ENCODE results near the gene SMARCC1.

SMARCC1 gene

DNA sequence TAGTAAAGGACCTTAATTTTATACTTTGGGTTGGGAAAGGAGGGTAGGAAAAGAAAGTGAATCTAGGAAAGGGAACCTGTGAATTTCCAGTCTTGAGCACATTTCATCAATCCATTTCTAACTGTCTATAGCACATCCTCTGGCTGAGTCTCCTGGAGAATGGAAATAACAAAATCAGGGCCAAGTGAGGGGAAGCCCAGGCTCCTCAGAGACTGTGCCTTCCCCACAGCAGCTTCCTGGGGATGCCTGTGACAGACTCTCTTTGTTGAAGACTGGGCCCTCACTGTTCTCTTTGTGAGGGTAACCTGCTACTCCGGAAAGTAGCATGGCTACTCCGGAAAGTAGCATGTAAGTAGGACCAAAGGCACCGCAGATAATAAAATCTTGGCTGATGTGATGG, 180.4 kb downstream of the SMARCC1 start:
- peaks cover 8% of the 10 kb centered on the region for H3K36me3 ChIP-seq (ENCODE audit: control insufficient read depth, insufficient read depth, low read length)
- no peaks in the 10 kb centered on the region for H3K27me3 ChIP-seq (ENCODE audit: control insufficient read depth, insufficient read depth, low read length)
- no peak overlapping the region for H3K9ac ChIP-seq (ENCODE audit: low read depth, low read length)
- H3K4me1 ChIP-seq (ENCODE audit: control insufficient read depth, insufficient read depth, low read length), result no peaks in the 10 kb centered on the region
- H3K9me3 ChIP-seq (ENCODE audit: control insufficient read depth, insufficient read depth, low read length), result no peaks in the 10 kb centered on the region
- no peak overlapping the region for H3K4me3 ChIP-seq (ENCODE audit: low read depth, low read length)

- Histone ChIP-seq H3K36me3 (ENCODE audit: control insufficient read depth, insufficient read depth, low read length) (peaks cover 10% of the 10 kb centered on the region), H3K4me3 (ENCODE audit: low read depth, low read length) (no peak overlapping the region), H3K9ac (ENCODE audit: low read depth, low read length) (no peak overlapping the region), H3K4me1 (ENCODE audit: control insufficient read depth, insufficient read depth, low read length) (peaks cover 3% of the 10 kb centered on the region), H3K27me3 (ENCODE audit: control insufficient read depth, insufficient read depth, low read length) (no peaks in the 10 kb centered on the region), H3K9me3 (ENCODE audit: control insufficient read depth, insufficient read depth, low read length) (no peaks in the 10 kb centered on the region)
Measured at GRCh38 chr3:47594792-47595191, 186.9 kb downstream of the SMARCC1 start.

DNA sequence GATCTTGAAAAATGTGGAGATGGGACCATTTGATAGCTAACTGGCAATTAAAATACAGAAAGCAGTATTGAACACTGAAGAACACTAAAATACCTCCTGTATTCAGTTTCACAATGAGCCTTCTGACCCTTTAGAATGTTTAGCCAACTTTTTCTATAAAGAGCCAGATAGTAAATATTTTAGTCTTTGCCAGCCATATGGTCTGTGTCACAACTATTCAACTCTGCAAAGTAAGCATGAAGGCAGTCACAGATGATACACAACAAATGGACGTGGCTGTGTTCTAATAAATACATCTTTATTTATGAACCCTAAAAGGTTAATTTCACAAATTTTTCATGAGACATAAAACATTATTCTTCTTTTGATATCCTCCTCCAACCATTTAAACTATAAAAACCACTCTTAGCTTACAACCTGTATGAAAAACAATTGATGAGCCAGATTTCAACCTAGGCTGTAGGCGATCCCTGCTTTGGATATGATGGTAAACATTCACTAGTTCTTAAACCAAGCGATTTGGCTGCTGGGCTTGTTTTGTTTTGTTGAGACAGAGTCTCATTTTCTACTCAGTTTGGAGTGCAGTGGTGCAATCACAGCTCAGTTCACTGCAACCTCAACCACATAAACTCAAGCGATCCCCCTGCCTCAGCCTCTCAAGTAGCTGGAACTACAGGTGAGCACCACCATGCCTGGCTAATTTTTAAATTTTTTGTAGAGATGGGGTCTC, 189.5 kb downstream of the SMARCC1 start:
- Histone ChIP-seq H3K4me3 (ENCODE audit: low read depth, low read length) (no peak overlapping the region), H3K9me3 (ENCODE audit: control insufficient read depth, insufficient read depth, low read length) (no peaks in the 10 kb centered on the region), H3K36me3 (ENCODE audit: control insufficient read depth, insufficient read depth, low read length) (peaks cover 29% of the 10 kb centered on the region), H3K27me3 (ENCODE audit: control insufficient read depth, insufficient read depth, low read length) (no peaks in the 10 kb centered on the region), H3K9ac (ENCODE audit: low read depth, low read length) (no peak overlapping the region), H3K4me1 (ENCODE audit: control insufficient read depth, insufficient read depth, low read length) (peaks cover 3% of the 10 kb centered on the region)

DNA sequence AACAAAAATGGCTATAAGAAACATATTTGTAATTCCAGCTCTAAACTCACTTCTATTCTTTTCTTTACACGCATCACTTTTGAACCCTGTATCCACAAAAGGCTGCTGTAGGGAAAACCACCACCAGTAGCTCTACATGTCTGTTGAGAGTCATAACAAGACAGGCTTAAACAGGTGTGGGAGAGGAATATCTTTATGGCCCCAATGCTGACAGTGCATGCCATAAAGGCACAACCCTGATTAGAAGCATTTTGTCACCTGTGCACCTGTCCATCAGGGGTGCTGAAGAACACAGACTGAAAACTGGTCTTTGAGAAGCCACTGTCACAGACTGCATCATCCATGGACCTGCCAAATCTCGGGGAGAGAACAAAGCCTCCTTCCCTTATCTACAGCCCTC, 191.5 kb downstream of the SMARCC1 start:
- Histone ChIP-seq H3K27me3 (ENCODE audit: control insufficient read depth, insufficient read depth, low read length) (no peaks in the 10 kb centered on the region), H3K9me3 (ENCODE audit: control insufficient read depth, insufficient read depth, low read length) (no peaks in the 10 kb centered on the region), H3K9ac (ENCODE audit: low read depth, low read length) (no peak overlapping the region), H3K36me3 (ENCODE audit: control insufficient read depth, insufficient read depth, low read length) (peaks cover 38% of the 10 kb centered on the region), H3K4me3 (ENCODE audit: low read depth, low read length) (no peak overlapping the region), H3K4me1 (ENCODE audit: control insufficient read depth, insufficient read depth, low read length) (peaks cover 3% of the 10 kb centered on the region)

DNA sequence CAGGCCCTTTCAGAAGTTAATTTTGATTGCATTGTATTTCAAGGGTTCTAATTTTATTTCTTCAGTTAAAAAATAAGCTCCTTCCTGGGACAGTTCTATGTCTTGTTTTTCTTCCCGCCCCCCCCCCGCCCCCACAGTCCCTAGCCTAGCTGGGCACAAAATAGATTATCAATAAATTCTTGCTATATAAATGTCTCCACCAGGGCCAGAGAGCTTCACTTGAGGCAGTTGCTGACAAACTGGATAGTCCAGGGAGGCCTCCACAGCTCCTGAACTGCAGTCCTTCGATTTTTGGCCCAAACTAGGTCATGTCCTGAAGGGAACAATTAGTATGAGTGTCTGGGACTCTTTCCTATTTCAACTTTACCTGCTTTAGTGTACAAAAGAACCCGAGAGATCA, 193.1 kb downstream of the SMARCC1 start:
- Histone ChIP-seq H3K4me3 (ENCODE audit: low read depth, low read length) (no peak overlapping the region), H3K36me3 (ENCODE audit: control insufficient read depth, insufficient read depth, low read length) (peaks cover 38% of the 10 kb centered on the region), H3K4me1 (ENCODE audit: control insufficient read depth, insufficient read depth, low read length) (peaks cover 3% of the 10 kb centered on the region), H3K9me3 (ENCODE audit: control insufficient read depth, insufficient read depth, low read length) (no peaks in the 10 kb centered on the region), H3K9ac (ENCODE audit: low read depth, low read length) (no peak overlapping the region), H3K27me3 (ENCODE audit: control insufficient read depth, insufficient read depth, low read length) (no peaks in the 10 kb centered on the region)

GRCh38 chr3:47588053-47588452, 193.6 kb downstream of the SMARCC1 start:
- Histone ChIP-seq H3K27me3 (ENCODE audit: control insufficient read depth, insufficient read depth, low read length) (no peaks in the 10 kb centered on the region), H3K36me3 (ENCODE audit: control insufficient read depth, insufficient read depth, low read length) (peaks cover 38% of the 10 kb centered on the region), H3K9me3 (ENCODE audit: control insufficient read depth, insufficient read depth, low read length) (no peaks in the 10 kb centered on the region), H3K9ac (ENCODE audit: low read depth, low read length) (no peak overlapping the region), H3K4me3 (ENCODE audit: low read depth, low read length) (no peak overlapping the region), H3K4me1 (ENCODE audit: control insufficient read depth, insufficient read depth, low read length) (peaks cover 3% of the 10 kb centered on the region)

- H3K4me3 ChIP-seq (ENCODE audit: low read depth, low read length), result no peak overlapping the region
- no peaks in the 10 kb centered on the region for H3K9me3 ChIP-seq (ENCODE audit: control insufficient read depth, insufficient read depth, low read length)
- H3K4me1 ChIP-seq (ENCODE audit: control insufficient read depth, insufficient read depth, low read length), result peaks cover 3% of the 10 kb centered on the region
- H3K9ac ChIP-seq (ENCODE audit: low read depth, low read length), result no peak overlapping the region
- peaks cover under 1% of the 10 kb centered on the region for H3K27me3 ChIP-seq (ENCODE audit: control insufficient read depth, insufficient read depth, low read length)
- H3K36me3 ChIP-seq (ENCODE audit: control insufficient read depth, insufficient read depth, low read length), result peaks cover 38% of the 10 kb centered on the region
Measured at GRCh38 chr3:47586746-47587145, 194.9 kb downstream of the SMARCC1 start.

DNA sequence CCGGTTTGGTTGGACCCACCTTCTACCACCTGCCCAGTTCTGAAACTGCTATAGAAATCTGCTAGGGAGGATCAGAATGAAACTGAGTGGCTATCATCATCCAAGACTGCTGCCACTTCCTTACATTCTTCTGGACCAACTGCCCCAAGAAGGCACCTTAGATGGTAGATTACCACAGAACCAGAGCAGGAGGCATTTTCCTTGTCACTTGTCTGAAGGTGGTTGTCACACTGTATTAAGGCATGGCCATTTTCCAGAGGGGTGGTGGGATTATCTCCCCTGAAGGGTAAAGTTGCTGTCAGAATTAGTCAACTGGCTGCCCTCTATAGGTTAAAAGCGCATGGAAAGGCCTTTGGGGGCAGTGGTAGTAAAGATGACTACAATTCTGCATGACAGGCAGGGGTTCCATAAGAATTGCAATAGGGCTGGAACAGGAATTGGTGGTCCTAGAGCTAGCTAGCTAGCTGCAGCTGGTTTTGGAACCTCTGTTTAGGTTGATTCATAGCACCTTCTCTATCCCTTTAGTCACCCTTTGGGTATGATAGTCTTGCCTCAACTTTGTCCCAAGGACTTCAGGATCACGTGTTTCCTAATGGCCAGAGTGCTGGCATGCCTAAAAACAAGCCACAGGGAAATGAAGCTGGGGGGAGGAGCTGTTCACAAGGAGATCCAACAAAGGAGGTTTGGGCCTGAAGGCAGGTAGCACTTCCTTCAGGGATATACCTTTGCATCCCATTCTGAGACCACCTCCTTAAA, 198.2 kb downstream of the SMARCC1 start:
- no peak overlapping the region for H3K9ac ChIP-seq (ENCODE audit: low read depth, low read length)
- H3K4me1 ChIP-seq (ENCODE audit: control insufficient read depth, insufficient read depth, low read length), result peaks cover 5% of the 10 kb centered on the region
- H3K4me3 ChIP-seq (ENCODE audit: low read depth, low read length), result no peak overlapping the region
- H3K9me3 ChIP-seq (ENCODE audit: control insufficient read depth, insufficient read depth, low read length), result no peaks in the 10 kb centered on the region
- H3K36me3 ChIP-seq (ENCODE audit: control insufficient read depth, insufficient read depth, low read length), result peaks cover 21% of the 10 kb centered on the region
- H3K27me3 ChIP-seq (ENCODE audit: control insufficient read depth, insufficient read depth, low read length), result peaks cover 27% of the 10 kb centered on the region

DNA sequence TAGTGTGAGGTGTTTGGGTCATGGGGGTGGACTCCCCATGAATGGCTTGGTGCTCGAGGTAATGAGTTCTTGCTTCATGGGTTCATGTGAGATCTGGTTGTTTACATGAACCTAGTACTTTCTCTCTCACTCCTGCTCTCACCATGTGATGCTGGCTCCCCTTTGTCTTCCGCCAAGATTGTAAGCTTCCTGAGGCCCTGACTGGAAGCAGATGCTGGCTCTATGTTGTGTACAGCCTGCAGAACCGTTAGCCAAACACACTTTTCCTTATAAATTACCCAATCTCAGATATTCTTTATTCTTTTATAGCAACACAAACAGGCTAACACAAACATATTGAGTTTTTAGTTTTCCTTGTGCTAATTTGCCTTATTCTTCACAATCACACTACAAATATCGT, 199.9 kb downstream of the SMARCC1 start:
- Histone ChIP-seq H3K27me3 (ENCODE audit: control insufficient read depth, insufficient read depth, low read length) (peaks cover 36% of the 10 kb centered on the region), H3K36me3 (ENCODE audit: control insufficient read depth, insufficient read depth, low read length) (peaks cover 7% of the 10 kb centered on the region), H3K4me3 (ENCODE audit: low read depth, low read length) (no peak overlapping the region), H3K9ac (ENCODE audit: low read depth, low read length) (no peak overlapping the region), H3K9me3 (ENCODE audit: control insufficient read depth, insufficient read depth, low read length) (no peaks in the 10 kb centered on the region), H3K4me1 (ENCODE audit: control insufficient read depth, insufficient read depth, low read length) (peaks cover 5% of the 10 kb centered on the region)

DNA sequence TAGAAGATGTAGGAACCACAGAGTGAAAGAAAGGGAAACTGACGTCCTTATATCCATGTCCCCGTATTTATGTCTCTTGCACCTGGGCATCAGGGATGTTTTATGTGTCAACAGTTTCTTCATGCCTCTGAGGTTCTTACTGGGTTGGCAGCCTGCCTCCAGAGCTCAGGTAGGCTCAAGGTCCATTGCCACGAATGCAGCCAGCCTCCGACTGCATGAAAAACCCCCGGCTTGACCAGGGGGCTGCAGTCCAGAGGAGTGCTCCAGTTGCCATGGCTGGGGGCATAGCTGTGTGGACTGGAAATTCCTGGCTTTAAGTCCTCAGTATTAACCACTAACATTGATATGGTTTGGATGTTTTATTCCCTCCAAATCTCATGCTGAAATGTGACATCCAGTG, 200.3 kb downstream of the SMARCC1 start:
- no peaks in the 10 kb centered on the region for H3K9me3 ChIP-seq (ENCODE audit: control insufficient read depth, insufficient read depth, low read length)
- H3K4me3 ChIP-seq (ENCODE audit: low read depth, low read length), result no peak overlapping the region
- peaks cover 4% of the 10 kb centered on the region for H3K36me3 ChIP-seq (ENCODE audit: control insufficient read depth, insufficient read depth, low read length)
- peaks cover 39% of the 10 kb centered on the region for H3K27me3 ChIP-seq (ENCODE audit: control insufficient read depth, insufficient read depth, low read length)
- H3K4me1 ChIP-seq (ENCODE audit: control insufficient read depth, insufficient read depth, low read length), result peaks cover 5% of the 10 kb centered on the region
- H3K9ac ChIP-seq (ENCODE audit: low read depth, low read length), result no peak overlapping the region

DNA sequence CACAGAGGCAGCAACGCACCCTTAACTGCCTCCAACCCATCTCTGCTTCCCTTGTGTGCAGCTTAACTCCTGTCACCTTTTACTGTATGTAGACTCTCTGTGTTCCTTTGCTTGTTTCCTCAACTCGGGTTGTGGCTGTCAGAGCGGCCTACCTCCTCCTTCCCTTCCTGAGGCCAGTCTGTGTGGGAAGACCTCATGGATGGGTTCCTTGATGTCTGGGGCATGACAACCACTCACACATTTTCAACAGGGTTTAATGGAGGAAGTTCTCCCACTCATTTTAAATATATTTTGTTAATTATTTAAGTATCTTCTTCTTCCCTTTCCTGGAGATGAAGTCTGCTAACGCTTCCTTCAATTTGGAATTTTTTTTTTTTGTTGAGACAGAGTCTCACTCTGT, 201.2 kb downstream of the SMARCC1 start:
- H3K4me3 ChIP-seq (ENCODE audit: low read depth, low read length), result no peak overlapping the region
- H3K4me1 ChIP-seq (ENCODE audit: control insufficient read depth, insufficient read depth, low read length), result peaks cover 5% of the 10 kb centered on the region
- H3K27me3 ChIP-seq (ENCODE audit: control insufficient read depth, insufficient read depth, low read length), result peaks cover 39% of the 10 kb centered on the region
- no peak overlapping the region for H3K9ac ChIP-seq (ENCODE audit: low read depth, low read length)
- H3K9me3 ChIP-seq (ENCODE audit: control insufficient read depth, insufficient read depth, low read length), result no peaks in the 10 kb centered on the region
- H3K36me3 ChIP-seq (ENCODE audit: control insufficient read depth, insufficient read depth, low read length), result peaks cover 2% of the 10 kb centered on the region

DNA sequence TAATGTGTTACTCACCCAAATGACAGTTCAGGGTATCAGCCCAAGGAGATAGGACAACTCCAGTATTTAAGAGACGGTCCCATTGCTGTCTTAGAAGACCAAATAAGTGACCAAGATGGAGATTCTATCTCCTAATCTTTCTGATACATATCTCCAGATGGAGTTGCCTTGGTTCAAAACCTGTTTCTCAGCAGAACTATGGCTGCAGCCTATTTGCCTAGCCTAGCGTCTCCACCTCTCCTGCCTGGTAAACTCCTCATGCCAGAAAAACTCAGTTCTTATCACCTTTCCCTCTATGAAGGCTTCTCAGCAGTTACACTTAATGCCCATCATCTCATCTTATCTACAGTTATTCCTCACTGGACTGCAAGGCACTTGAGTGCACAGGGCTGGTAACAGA, 201.8 kb downstream of the SMARCC1 start:
- Histone ChIP-seq H3K9me3 (ENCODE audit: control insufficient read depth, insufficient read depth, low read length) (no peaks in the 10 kb centered on the region), H3K9ac (ENCODE audit: low read depth, low read length) (no peak overlapping the region), H3K27me3 (ENCODE audit: control insufficient read depth, insufficient read depth, low read length) (peaks cover 39% of the 10 kb centered on the region), H3K36me3 (ENCODE audit: control insufficient read depth, insufficient read depth, low read length) (no peaks in the 10 kb centered on the region), H3K4me3 (ENCODE audit: low read depth, low read length) (no peak overlapping the region), H3K4me1 (ENCODE audit: control insufficient read depth, insufficient read depth, low read length) (peaks cover 5% of the 10 kb centered on the region)

Data from iPS-15b (cell line).